WTC11 (cell line): Measurements from ENCODE around the gene RHOBTB3.

Source experiments
- ATF3 ChIP-seq: sonication (generic); formaldehyde crosslinking; conservative IDR thresholded peaks from 2 replicates; pipeline ENCODE4 v1.8.1; 2022; ENCODE audit warnings: mild to moderate bottlenecking, missing genetic modification reagents
- CBFB ChIP-seq: sonication (generic); formaldehyde crosslinking; IDR thresholded peaks from 2 replicates; pipeline ENCODE4 v1.8.1; 2022; ENCODE audit warnings: mild to moderate bottlenecking, low read depth, missing genetic modification reagents
- CTCF ChIP-seq: fragments of 200-600 bp; IDR thresholded peaks from 2 replicates; pipeline ENCODE4 v1.8.0; 2022; ENCODE audit warnings: antibody characterized with exemption
- NR2C2 ChIP-seq: sonication (generic); formaldehyde crosslinking; IDR thresholded peaks from 2 replicates; pipeline ENCODE4 v1.8.0; 2022; ENCODE audit warnings: mild to moderate bottlenecking, missing genetic modification reagents
- TF ChIP-seq, protein P1 (sequence below): sonication (generic); formaldehyde crosslinking; conservative IDR thresholded peaks from 2 replicates; pipeline ENCODE4 v1.8.1; 2023; ENCODE audit warnings: mild to moderate bottlenecking, low read depth, missing genetic modification reagents, moderate library complexity
- TF ChIP-seq, protein P2 (sequence below): fragments of 250-450 bp; sonication (Bioruptor Pico); conservative IDR thresholded peaks from 2 replicates; pipeline ENCODE4 v1.9.0; 2021; ENCODE audit warnings: mild to moderate bottlenecking
- TF ChIP-seq, protein P3 (sequence below): sonication (generic); formaldehyde crosslinking; IDR thresholded peaks from 2 replicates; pipeline ENCODE4 v1.8.0; 2022; ENCODE audit warnings: mild to moderate bottlenecking, missing genetic modification reagents
- TF ChIP-seq, protein P4 (sequence below): sonication (generic); formaldehyde crosslinking; IDR thresholded peaks from 2 replicates; pipeline ENCODE4 v1.8.0; 2022; ENCODE audit warnings: mild to moderate bottlenecking, missing genetic modification reagents

DNA sequence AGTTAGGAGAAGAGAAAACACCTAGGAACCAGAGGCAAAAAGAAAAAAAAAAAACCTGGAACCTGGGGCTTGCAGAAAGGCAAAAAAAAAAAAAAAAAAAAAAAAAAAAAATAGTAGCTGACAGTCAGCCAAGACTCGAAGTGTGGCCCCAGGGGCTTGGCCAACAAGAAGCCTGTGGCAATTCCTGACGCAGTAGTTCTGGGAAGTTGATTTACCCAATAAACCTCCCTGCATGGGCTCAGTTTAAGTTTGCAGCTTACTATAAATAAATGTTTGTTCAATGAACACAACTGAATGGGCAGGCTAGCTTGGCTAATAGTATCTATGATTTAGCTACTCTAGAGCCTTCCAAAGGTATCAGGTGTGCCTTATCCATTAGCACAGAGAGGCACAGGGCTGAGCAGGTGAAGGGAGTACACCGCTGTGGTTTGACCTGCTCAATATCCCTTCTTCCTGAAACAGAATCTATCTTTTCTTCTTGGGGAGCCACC, 112.6 kb downstream of the RHOBTB3 start:
- TF ChIP-seq CTCF (no peak), NR2C2 (CRISPR knock-in tag) (no peak), ATF3 (no peak), CBFB (CRISPR knock-in tag) (no peak)
- TF ChIP-seq, protein P1, sequence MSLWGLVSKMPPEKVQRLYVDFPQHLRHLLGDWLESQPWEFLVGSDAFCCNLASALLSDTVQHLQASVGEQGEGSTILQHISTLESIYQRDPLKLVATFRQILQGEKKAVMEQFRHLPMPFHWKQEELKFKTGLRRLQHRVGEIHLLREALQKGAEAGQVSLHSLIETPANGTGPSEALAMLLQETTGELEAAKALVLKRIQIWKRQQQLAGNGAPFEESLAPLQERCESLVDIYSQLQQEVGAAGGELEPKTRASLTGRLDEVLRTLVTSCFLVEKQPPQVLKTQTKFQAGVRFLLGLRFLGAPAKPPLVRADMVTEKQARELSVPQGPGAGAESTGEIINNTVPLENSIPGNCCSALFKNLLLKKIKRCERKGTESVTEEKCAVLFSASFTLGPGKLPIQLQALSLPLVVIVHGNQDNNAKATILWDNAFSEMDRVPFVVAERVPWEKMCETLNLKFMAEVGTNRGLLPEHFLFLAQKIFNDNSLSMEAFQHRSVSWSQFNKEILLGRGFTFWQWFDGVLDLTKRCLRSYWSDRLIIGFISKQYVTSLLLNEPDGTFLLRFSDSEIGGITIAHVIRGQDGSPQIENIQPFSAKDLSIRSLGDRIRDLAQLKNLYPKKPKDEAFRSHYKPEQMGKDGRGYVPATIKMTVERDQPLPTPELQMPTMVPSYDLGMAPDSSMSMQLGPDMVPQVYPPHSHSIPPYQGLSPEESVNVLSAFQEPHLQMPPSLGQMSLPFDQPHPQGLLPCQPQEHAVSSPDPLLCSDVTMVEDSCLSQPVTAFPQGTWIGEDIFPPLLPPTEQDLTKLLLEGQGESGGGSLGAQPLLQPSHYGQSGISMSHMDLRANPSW (CRISPR knock-in tag): no peak
- TF ChIP-seq, protein P2, sequence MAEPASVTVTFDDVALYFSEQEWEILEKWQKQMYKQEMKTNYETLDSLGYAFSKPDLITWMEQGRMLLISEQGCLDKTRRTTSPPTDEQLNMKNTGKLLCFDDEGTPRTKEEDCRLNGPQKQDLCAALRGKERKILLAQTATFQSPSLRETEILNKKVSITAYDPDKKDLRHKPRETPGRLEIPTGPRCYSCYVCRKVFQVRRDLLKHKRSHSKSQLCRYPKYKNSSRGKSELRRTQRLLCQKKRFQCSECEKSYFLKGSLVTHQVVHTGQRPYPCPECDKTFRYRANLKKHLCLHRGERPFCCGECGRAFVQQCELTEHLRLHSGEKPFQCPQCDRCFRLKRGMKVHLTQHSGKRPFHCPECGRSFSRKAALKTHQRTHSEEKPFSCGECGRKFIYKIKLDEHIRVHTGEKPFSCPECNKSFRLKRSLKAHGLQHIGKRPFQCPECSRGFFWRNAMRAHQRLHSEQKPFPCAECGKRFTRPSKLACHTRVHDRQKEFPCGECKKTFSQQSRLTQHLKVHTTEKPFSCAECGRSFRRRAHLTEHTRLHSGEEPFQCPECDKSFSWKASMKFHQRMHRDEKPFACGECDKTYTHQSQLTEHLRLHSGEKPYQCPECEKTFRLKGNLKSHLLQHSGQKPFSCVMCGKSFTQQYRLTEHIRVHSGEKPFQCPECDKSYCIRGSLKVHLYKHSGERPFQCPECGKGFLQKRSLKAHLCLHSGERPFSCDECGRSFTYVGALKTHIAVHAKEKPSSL (CRISPR knock-in tag): no peak
- TF ChIP-seq, protein P3, sequence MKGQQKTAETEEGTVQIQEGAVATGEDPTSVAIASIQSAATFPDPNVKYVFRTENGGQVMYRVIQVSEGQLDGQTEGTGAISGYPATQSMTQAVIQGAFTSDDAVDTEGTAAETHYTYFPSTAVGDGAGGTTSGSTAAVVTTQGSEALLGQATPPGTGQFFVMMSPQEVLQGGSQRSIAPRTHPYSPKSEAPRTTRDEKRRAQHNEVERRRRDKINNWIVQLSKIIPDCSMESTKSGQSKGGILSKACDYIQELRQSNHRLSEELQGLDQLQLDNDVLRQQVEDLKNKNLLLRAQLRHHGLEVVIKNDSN (CRISPR knock-in tag): no peak
- TF ChIP-seq, protein P4, sequence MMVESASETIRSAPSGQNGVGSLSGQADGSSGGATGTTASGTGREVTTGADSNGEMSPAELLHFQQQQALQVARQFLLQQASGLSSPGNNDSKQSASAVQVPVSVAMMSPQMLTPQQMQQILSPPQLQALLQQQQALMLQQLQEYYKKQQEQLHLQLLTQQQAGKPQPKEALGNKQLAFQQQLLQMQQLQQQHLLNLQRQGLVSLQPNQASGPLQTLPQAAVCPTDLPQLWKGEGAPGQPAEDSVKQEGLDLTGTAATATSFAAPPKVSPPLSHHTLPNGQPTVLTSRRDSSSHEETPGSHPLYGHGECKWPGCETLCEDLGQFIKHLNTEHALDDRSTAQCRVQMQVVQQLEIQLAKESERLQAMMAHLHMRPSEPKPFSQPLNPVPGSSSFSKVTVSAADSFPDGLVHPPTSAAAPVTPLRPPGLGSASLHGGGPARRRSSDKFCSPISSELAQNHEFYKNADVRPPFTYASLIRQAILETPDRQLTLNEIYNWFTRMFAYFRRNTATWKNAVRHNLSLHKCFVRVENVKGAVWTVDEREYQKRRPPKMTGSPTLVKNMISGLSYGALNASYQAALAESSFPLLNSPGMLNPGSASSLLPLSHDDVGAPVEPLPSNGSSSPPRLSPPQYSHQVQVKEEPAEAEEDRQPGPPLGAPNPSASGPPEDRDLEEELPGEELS (CRISPR knock-in tag): no peak
